NB4 (cell line): ENCODE measurements around the gene SCGN.

Experiments used
- DNase-seq: peaks from one replicate; pipeline ENCODE4 v3.0.0; 2010; ENCODE audit warnings: low read depth
- H3K4me3 ChIP-seq: one replicate; pipeline ENCODE4 v1.5.1; 2011; ENCODE audit warnings: mild to moderate bottlenecking, low read depth, low read length, moderate library complexity
- CTCF ChIP-seq: IDR thresholded peaks from one replicate; pipeline ENCODE4 v1.5.1; 2012; ENCODE audit warnings: low read depth, low read length
- MAX ChIP-seq: IDR thresholded peaks from 2 replicates; pipeline ENCODE4 v1.6.1; 2011; ENCODE audit warnings: low read depth, low read length
- MYC ChIP-seq: IDR thresholded peaks from 2 replicates; pipeline ENCODE4 v1.6.1; 2011; ENCODE audit warnings: low read depth, low read length
- POLR2A ChIP-seq: IDR thresholded peaks from 2 replicates; pipeline ENCODE4 v1.6.1; 2011; ENCODE audit warnings: mild to moderate bottlenecking; ENCODE audit not compliant: insufficient read length; ENCODE audit errors: extremely low read depth

SCGN gene

GRCh38 chr6:25732468-25733198, 80.6 kb downstream of the SCGN start:
- no peak overlapping the region for H3K4me3 ChIP-seq
- DNase-seq = no peak
- TF ChIP-seq POLR2A (no peak), MAX (no peak), MYC (no peak)

GRCh38 chr6:25735261-25735660, 83.2 kb downstream of the SCGN start:
- no peak for DNase-seq
- no peak for TF ChIP-seq MYC
- no peak for TF ChIP-seq POLR2A
- TF ChIP-seq MAX = no peak
- TF ChIP-seq CTCF = no peak
- H3K4me3 ChIP-seq = no peak overlapping the region

GRCh38 chr6:25743868-25744267, 91.9 kb downstream of the SCGN start:
- TF ChIP-seq MAX (no peak), CTCF (no peak), MYC (no peak), POLR2A (no peak)
- DNase-seq = no peak
- H3K4me3 ChIP-seq = no peak overlapping the region

GRCh38 chr6:25745836-25746235, 93.8 kb downstream of the SCGN start:
- TF ChIP-seq MYC (no peak), CTCF (no peak), POLR2A (no peak), MAX (no peak)
- H3K4me3 ChIP-seq = no peak overlapping the region
- DNase-seq = no peak

- DNase-seq = no peak
- no peak overlapping the region for H3K4me3 ChIP-seq
- no peak for TF ChIP-seq POLR2A
- no peak for TF ChIP-seq CTCF
- TF ChIP-seq MAX = no peak
- no peak for TF ChIP-seq MYC
These were observed 95.0 kb downstream of the SCGN start for GRCh38 chr6:25746968-25747367.

GRCh38 chr6:25747477-25747876, 95.5 kb downstream of the SCGN start:
- DNase-seq = no peak
- H3K4me3 ChIP-seq = no peak overlapping the region
- TF ChIP-seq POLR2A (no peak), MYC (no peak), CTCF (no peak), MAX (no peak)
